H1 (cell line): Measurements from ENCODE around the gene ZNF619. TPM values are rescaled to one million over a fixed set of nuclear protein-coding genes. Genes with fewer than 3 reads are reported as not detected.

Experiments used
- CTCF ChIA-PET: fragments of 300-600 bp; sonication (Branson Sonifier 250); formaldehyde crosslinking; loops from one replicate; lab custom pipeline; 2021; ENCODE audit not compliant: partially characterized antibody; lab: Charles Lee
- POLR2A ChIA-PET: fragments of 300-600 bp; sonication (Branson Sonifier 250); formaldehyde crosslinking; loops from one replicate; lab custom pipeline; 2021; ENCODE audit warnings: inconsistent platforms; ENCODE audit not compliant: partially characterized antibody; lab: Charles Lee
- DNase-seq, 2 experiments: peaks; one replicate each; pipeline versions ENCODE4 v3.0.0 to v3.0.0-alpha.2; 2010 to 2022; ENCODE audit warnings: low spot score in 2 of 2, low read depth in 1 of 2, mixed read lengths in 1 of 2
- FAIRE-seq: peaks from 2 replicates; lab custom pipeline; 2011; peaks lifted over from hg19 to GRCh38; lab: Jason Lieb, UNC
- H2AFZ ChIP-seq: 2 replicates; pipeline ENCODE4 v1.8.1; 2012; ENCODE audit warnings: low read length, inconsistent platforms
- H2AK5ac ChIP-seq: 2 replicates; pipeline ENCODE4 v1.6.1; 2013; ENCODE audit warnings: low read depth, low read length
- H2BK120ac ChIP-seq: replicated peaks from 2 replicates; pipeline ENCODE3; 2013; ENCODE audit warnings: low read depth, low read length, inconsistent platforms
- H2BK12ac ChIP-seq: 2 replicates; pipeline ENCODE4 v1.6.1; 2013; ENCODE audit warnings: low read depth, low read length
- H2BK15ac ChIP-seq: 2 replicates; pipeline ENCODE4 v1.6.1; 2013; ENCODE audit warnings: low read length
- H2BK20ac ChIP-seq: 2 replicates; pipeline ENCODE4 v1.6.1; 2013; ENCODE audit warnings: low read length
- H2BK5ac ChIP-seq: 2 replicates; pipeline ENCODE4 v1.6.1; 2013; ENCODE audit warnings: low read depth, low read length
- H3K14ac ChIP-seq: 2 replicates; pipeline ENCODE4 v1.6.1; 2013; ENCODE audit warnings: inconsistent platforms; ENCODE audit not compliant: insufficient read length
- H3K18ac ChIP-seq: 2 replicates; pipeline ENCODE4 v1.6.1; 2013; ENCODE audit warnings: low read length; ENCODE audit errors: extremely low read depth
- H3K23ac ChIP-seq: 2 replicates; pipeline ENCODE4 v1.6.1; 2013; ENCODE audit warnings: inconsistent platforms; ENCODE audit not compliant: insufficient read length
- H3K23me2 ChIP-seq: 2 replicates; pipeline ENCODE4 v1.6.1; 2013; ENCODE audit warnings: low read depth, low read length
- H3K27ac ChIP-seq: 2 replicates; pipeline ENCODE4 v1.6.1; 2011; ENCODE audit warnings: low read depth, low read length, inconsistent platforms
- H3K27me3 ChIP-seq, 4 experiments: replicated peaks in 1 of 4; 1 replicate in 1 of 4; 2 replicates in 3 of 4; pipeline versions ENCODE4 v1.6.1 to v1.8.1; 2011 to 2013; ENCODE audit warnings: low read length in 3 of 4, mild to moderate bottlenecking in 3 of 4, inconsistent platforms in 2 of 4, mixed read lengths in 2 of 4, moderate library complexity in 1 of 4; ENCODE audit not compliant: control insufficient read depth in 3 of 4, insufficient read depth in 3 of 4; ENCODE audit errors: extremely low read depth in 1 of 4
- H3K36me3 ChIP-seq, 4 experiments: 2 replicates each; pipeline versions ENCODE4 v1.6.1 to v1.8.1; 2011 to 2013; ENCODE audit warnings: mild to moderate bottlenecking in 4 of 4, low read length in 3 of 4, moderate library complexity in 2 of 4, control low read depth in 1 of 4, inconsistent platforms in 1 of 4; ENCODE audit not compliant: insufficient read depth in 4 of 4, control insufficient read depth in 2 of 4
- H3K4ac ChIP-seq: replicated peaks from 2 replicates; pipeline ENCODE3; 2013; ENCODE audit warnings: low read length, low read depth, mixed read lengths, inconsistent platforms; ENCODE audit not compliant: insufficient read length
- H3K4me1 ChIP-seq, 4 experiments: replicated peaks in 1 of 4; 1 replicate in 1 of 4; 2 replicates in 3 of 4; pipeline versions ENCODE4 v1.6.1 to v1.8.1; 2011 to 2013; ENCODE audit warnings: low read length in 3 of 4, inconsistent platforms in 2 of 4, mixed read lengths in 1 of 4; ENCODE audit not compliant: insufficient read depth in 4 of 4, control insufficient read depth in 3 of 4
- H3K4me2 ChIP-seq, 2 experiments: 2 replicates each; pipeline versions ENCODE4 v1.6.1 to v1.8.1; 2011 to 2013; ENCODE audit warnings: low read depth in 2 of 2, low read length in 2 of 2, control low read depth in 1 of 2, inconsistent platforms in 1 of 2, mild to moderate bottlenecking in 1 of 2; ENCODE audit not compliant: insufficient read depth in 1 of 2
- H3K4me3 ChIP-seq, 4 experiments: fragments of 200-600, 300-600 bp in 1 of 4; sonication (generic), shearing (Covaris generic), sonication (Bioruptor Twin) in 1 of 4; 2 replicates each; pipeline versions ENCODE4 v1.5.1 to v1.8.1; 2011 to 2016; ENCODE audit warnings: low read length in 4 of 4, low read depth in 3 of 4, control low read depth in 2 of 4, inconsistent platforms in 2 of 4, mild to moderate bottlenecking in 2 of 4, mixed read lengths in 1 of 4, moderate library complexity in 1 of 4; ENCODE audit not compliant: insufficient read depth in 2 of 4; ENCODE audit errors: extremely low read depth in 1 of 4
- H3K56ac ChIP-seq: replicated peaks from 2 replicates; pipeline ENCODE3; 2013; ENCODE audit warnings: low read depth, mild to moderate bottlenecking, mixed read lengths, low read length, inconsistent platforms; ENCODE audit not compliant: insufficient read length
- H3K79me1 ChIP-seq: 2 replicates; pipeline ENCODE4 v1.6.1; 2013; ENCODE audit warnings: low read depth, low read length, control low read depth
- H3K79me2 ChIP-seq, 2 experiments: 2 replicates each; pipeline versions ENCODE4 v1.6.1 to v1.8.1; 2012 to 2013; ENCODE audit warnings: low read length in 2 of 2, mild to moderate bottlenecking in 2 of 2, inconsistent platforms in 1 of 2; ENCODE audit not compliant: insufficient read depth in 2 of 2, control insufficient read depth in 1 of 2
- H3K9ac ChIP-seq, 4 experiments: replicated peaks in 1 of 4; 1 replicate in 1 of 4; 2 replicates in 3 of 4; pipeline versions ENCODE4 v1.6.1 to v1.8.1; 2011 to 2013; ENCODE audit warnings: low read depth in 3 of 4, low read length in 3 of 4, control low read depth in 2 of 4, mild to moderate bottlenecking in 2 of 4, moderate library complexity in 2 of 4, inconsistent platforms in 1 of 4; ENCODE audit errors: extremely low read depth in 1 of 4
- H3K9me3 ChIP-seq, 2 experiments: 2 replicates each; pipeline versions ENCODE4 v1.6.1 to v1.8.1; 2012 to 2013; ENCODE audit warnings: mild to moderate bottlenecking in 2 of 2, moderate library complexity in 2 of 2, control low read depth in 1 of 2, inconsistent platforms in 1 of 2, low read depth in 1 of 2, low read length in 1 of 2, mixed read lengths in 1 of 2; ENCODE audit not compliant: insufficient read depth in 2 of 2
- H4K20me1 ChIP-seq, 2 experiments: replicated peaks in 1 of 2; 2 replicates each; pipeline versions ENCODE3 to v1.8.1; 2011 to 2013; ENCODE audit warnings: inconsistent platforms in 2 of 2, low read length in 2 of 2, mild to moderate bottlenecking in 1 of 2; ENCODE audit not compliant: insufficient read depth in 2 of 2, control insufficient read depth in 1 of 2
- H4K5ac ChIP-seq: 2 replicates; pipeline ENCODE4 v1.6.1; 2013; ENCODE audit warnings: low read length, low read depth, mixed read lengths, inconsistent platforms; ENCODE audit not compliant: insufficient read length
- H4K8ac ChIP-seq: 2 replicates; pipeline ENCODE4 v1.8.0; 2013; ENCODE audit warnings: mild to moderate bottlenecking, moderate library complexity, low read length, inconsistent platforms; ENCODE audit not compliant: insufficient read depth; ENCODE audit errors: extremely low read depth
- H4K91ac ChIP-seq: replicated peaks from 2 replicates; pipeline ENCODE3; 2013; ENCODE audit warnings: low read length, mixed read lengths, inconsistent platforms; ENCODE audit not compliant: insufficient read length
- ASH2L ChIP-seq: fragments of 200-600, 300-600 bp; sonication (generic); IDR thresholded peaks from one replicate; pipeline ENCODE4 v1.7.1; 2017; ENCODE audit warnings: low read length
- ATF3 ChIP-seq: IDR thresholded peaks from 2 replicates; pipeline ENCODE4 v1.6.1; 2011; ENCODE audit warnings: low read depth, mild to moderate bottlenecking, low read length; ENCODE audit not compliant: insufficient read depth
- BACH1 ChIP-seq: IDR thresholded peaks from 2 replicates; pipeline ENCODE4 v1.6.1; 2012; ENCODE audit warnings: low read length, improper control_type of control experiment
- CREB1 ChIP-seq: IDR thresholded peaks from 2 replicates; pipeline ENCODE4 v1.6.1; 2012; ENCODE audit warnings: inconsistent platforms
- CTBP2 ChIP-seq: IDR thresholded peaks from 2 replicates; pipeline ENCODE4 v1.7.0; 2011; ENCODE audit warnings: borderline replicate concordance, mild to moderate bottlenecking, moderate library complexity, mixed read lengths, low read length; ENCODE audit not compliant: insufficient read depth, insufficient read length
- HDAC6 ChIP-seq: IDR thresholded peaks from one replicate; pipeline ENCODE4 v1.7.1; 2012; ENCODE audit warnings: low read depth, mild to moderate bottlenecking, inconsistent platforms, low read length, moderate library complexity
- NRF1 ChIP-seq: IDR thresholded peaks from 2 replicates; pipeline ENCODE4 v1.6.1; 2011; ENCODE audit warnings: mild to moderate bottlenecking, low read depth, low read length, improper control_type of control experiment
- POLR2A ChIP-seq, 2 experiments: IDR thresholded peaks; 1 replicate in 1 of 2; 2 replicates in 1 of 2; pipeline ENCODE4 v1.6.1; 2011; ENCODE audit warnings: low read depth in 2 of 2, low read length in 2 of 2, mild to moderate bottlenecking in 2 of 2; ENCODE audit errors: control extremely low read depth in 1 of 2
- RAD21 ChIP-seq, 2 experiments: IDR thresholded peaks in 1 of 2; conservative IDR thresholded peaks in 1 of 2; 2 replicates each; pipeline ENCODE4 v1.6.1; 2011; ENCODE audit warnings: low read depth in 2 of 2, low read length in 2 of 2, improper control_type of control experiment in 1 of 2, inconsistent platforms in 1 of 2, mild to moderate bottlenecking in 1 of 2, moderate library complexity in 1 of 2
- RBBP5 ChIP-seq: IDR thresholded peaks from 2 replicates; pipeline ENCODE4 v1.7.1; 2012; ENCODE audit warnings: low read depth, mild to moderate bottlenecking, inconsistent platforms, low read length, moderate library complexity, borderline replicate concordance
- SP2 ChIP-seq: IDR thresholded peaks from 2 replicates; pipeline ENCODE4 v1.6.1; 2012; ENCODE audit warnings: mild to moderate bottlenecking, low read length, inconsistent platforms
- SRF ChIP-seq: IDR thresholded peaks from 2 replicates; pipeline ENCODE4 v1.6.1; 2011; ENCODE audit warnings: mild to moderate bottlenecking, low read depth, low read length, moderate library complexity
- TBP ChIP-seq: IDR thresholded peaks from 2 replicates; pipeline ENCODE4 v1.6.1; 2011; ENCODE audit warnings: low read depth, low read length, improper control_type of control experiment
- TEAD4 ChIP-seq: IDR thresholded peaks from 2 replicates; pipeline ENCODE4 v1.6.1; 2012; ENCODE audit warnings: low read depth, low read length, inconsistent platforms, mixed read lengths
- WGBS, 2 experiments: shearing (Covaris generic) in 1 of 2; methylation state at CpG; one replicate each; pipeline versions ENCODE4 v1.1.6 to v1.1.7; 2013 to 2015; ENCODE audit warnings: low lambda C conversion rate in 2 of 2, mixed read lengths in 2 of 2, inconsistent platforms in 1 of 2, low coverage in 1 of 2, missing lambda C conversion rate in 1 of 2; ENCODE audit not compliant: insufficient replicate concordance in 2 of 2, insufficient coverage in 1 of 2, insufficient read length in 1 of 2; ENCODE audit errors: extremely low coverage in 1 of 2, missing lambda C conversion rate in 1 of 2; 5-methylcytosine and 5-hydroxymethylcytosine counted together
- polyA plus RNA-seq, 7 experiments: library from polyadenylated mRNA; depleted of rRNA in 3 of 7; stranded (reverse) in 5 of 7; unstranded in 2 of 7; fragments of >200 nt in 5 of 7; fragments of 200-250 nt in 2 of 7; gene quantifications; 1 replicate in 5 of 7; 2 replicates in 1 of 7; 4 replicates in 1 of 7; pipeline versions ENCODE4 v1.2.1 to v1.2.3, GENCODE V29; 2011 to 2013; ENCODE audit warnings: missing spikeins in 2 of 7, mixed read lengths in 2 of 7
- total RNA-seq: library from RNA; stranded (reverse); fragmentation: NEBNext Ultra II Directional; extraction: Animal tissue kit (Norgen Biotek cat#: 25700); gene quantifications from 2 replicates; pipeline ENCODE4 v1.2.1, GENCODE V29; 2021

ZNF619 gene
- total and polyA plus RNA-seq, 2 of the 8 experiments (the other 6 are each of a cell fraction or from before 2014, with no cell fraction given) = 2.3 to 8.2 TPM

GRCh38 chr3:40458473-40458872 lies 18.4 kb upstream of the ZNF619 start:
- Histone ChIP-seq H3K9ac (peak overlapping the region in 3 of 4 experiments; percentile 14 to 99 (median 98); a peak in 4 of 7 replicates), H3K23me2 (peaks cover 5% of the 10 kb centered on the region), H3K14ac (no peak overlapping the region), H3K27ac (no peak overlapping the region; the same call in 1 of the 2 replicates), H2AK5ac (no peak overlapping the region), H2BK12ac (no peak overlapping the region), H3K4me1 (peaks cover 0 to 6% (median 4%) of the 10 kb centered on the region in 4 experiments; a peak in 5 of 7 replicates), H3K27me3 (no peaks in the 10 kb centered on the region), H2BK5ac (no peak overlapping the region), H3K9me3 (no peaks in the 10 kb centered on the region), H3K4me3 (peak overlapping the region; percentile 78 to 99 (median 93)), H3K18ac (no peak overlapping the region), H4K5ac (no peak overlapping the region), H2BK20ac (no peak overlapping the region), H3K36me3 (peaks cover 20 to 57% (median 47%) of the 10 kb centered on the region in 4 experiments), H3K4ac (no peak overlapping the region), H4K20me1 (peaks cover 5 to 8% of the 10 kb centered on the region in 2 experiments), H2BK120ac (no peak overlapping the region), H2AFZ (no peak overlapping the region), H4K8ac (no peak overlapping the region), H3K79me2 (peaks cover 6 to 30% of the 10 kb centered on the region in 2 experiments), H3K4me2 (peak overlapping the region; percentile 75 to 81), H4K91ac (no peak overlapping the region), H3K79me1 (peaks cover 4% of the 10 kb centered on the region; the same call in 1 of the 2 replicates), H3K23ac (no peak overlapping the region), H3K56ac (no peak overlapping the region), H2BK15ac (no peak overlapping the region)
- TF ChIP-seq NRF1 (no peak), CTBP2 (no peak), SRF (no peak), RBBP5 (no peak), BACH1 (no peak), POLR2A (IDR thresholded peaks at IDR 0.05; ENCODE audit: control extremely low read depth in 1 of 2, low read depth in 2 of 2, low read length in 2 of 2) (no peak), ASH2L (no peak), CREB1 (no peak), ATF3 (no peak), TEAD4 (no peak), TBP (no peak), SP2 (no peak), RAD21 (IDR thresholded peaks at IDR 0.05 in 1 of 2, conservative IDR thresholded peaks at IDR 0.05 in 1 of 2; ENCODE audit: low read depth in 2 of 2, low read length in 2 of 2) (no peak), HDAC6 (no peak)
- ChIA-PET CTCF (interaction anchor here (1.7 kb wide), 1 partner anchor 130 kb away, joined by 5 read pairs; no protein-coding TSS in a partner anchor), POLR2A (interaction anchor here (1.5 to 6.4 kb wide), 14 partner anchors 11 to 130 kb away, joined by 3 to 64 read pairs (median 14); partner anchors contain the start of genes ENTPD3, ZNF619, ZNF620 and ZNF621)
- WGBS, 2 experiments = 78% methylated on average over 4 of the region's 4 CpGs; no CpG with 5 or more reads in 1 of the 2 experiments
- DNase-seq (no peak), FAIRE-seq (no peak)
